Testis (tissue), 2 donors: ENCODE data around the gene NEK11.

Source experiments
- CTCF ChIP-seq, 3 experiments: fragments of 450-650 bp in 2 of 3; fragments of 200-600 bp in 1 of 3; sonication (generic) in 1 of 3; IDR thresholded peaks; one replicate each; pipeline ENCODE4 v1.5.1; 2016 to 2019; ENCODE audit warnings: antibody characterized with exemption in 3 of 3, mild to moderate bottlenecking in 2 of 3, moderate library complexity in 1 of 3
- POLR2A ChIP-seq: fragments of 450-650 bp; IDR thresholded peaks from one replicate; pipeline ENCODE4 v1.6.1; 2017; ENCODE audit warnings: antibody characterized with exemption, mild to moderate bottlenecking, moderate library complexity

- no peak for TF ChIP-seq CTCF (IDR thresholded peaks at IDR 0.05)
- no peak for TF ChIP-seq POLR2A
Observed at GRCh38 chr3:131114256-131114655, 87.6 kb downstream of the NEK11 start.
